IPS DF 4.7 (cell line): ENCODE measurements around the gene HOXC12.

Experiments
- DNase-seq: peaks from one replicate; pipeline ENCODE4 v3.0.0-alpha.2; 2013; ENCODE audit warnings: low spot score; ENCODE audit errors: extremely low read depth

Gene HOXC12

GRCh38 chr12:53954694-53955035 lies at the start of gene HOXC12:
Gene HOXC12 (plus strand): TSS chr12:53954903. CDS start chr12:53954930, 27 bp downstream.
- no peak for DNase-seq

- DNase-seq, result no peak
Observed at GRCh38 chr12:53907103-53907502, 47.6 kb upstream of the HOXC12 start.

GRCh38 chr12:53916788-53917655 lies 37.7 kb upstream of the HOXC12 start:
- no peak for DNase-seq

GRCh38 chr12:53924521-53925405 lies 29.9 kb upstream of the HOXC12 start:
- DNase-seq, result no peak

- DNase-seq, result no peak
Observed at GRCh38 chr12:53927220-53928029, 27.3 kb upstream of the HOXC12 start.

- DNase-seq, result no peak
Observed at GRCh38 chr12:53928054-53928835, 26.5 kb upstream of the HOXC12 start.

- no peak for DNase-seq
Observed at GRCh38 chr12:53929527-53929926, 25.2 kb upstream of the HOXC12 start.

GRCh38 chr12:53930591-53931255 lies 24.0 kb upstream of the HOXC12 start:
- DNase-seq, result no peak

GRCh38 chr12:53931844-53932581 lies 22.7 kb upstream of the HOXC12 start:
- no peak for DNase-seq

GRCh38 chr12:53932915-53933314 lies 21.8 kb upstream of the HOXC12 start:
- DNase-seq, result no peak

- DNase-seq, result no peak
Observed at GRCh38 chr12:53935383-53936341, 19.0 kb upstream of the HOXC12 start.

- no peak for DNase-seq
Observed at GRCh38 chr12:53937099-53937498, 17.6 kb upstream of the HOXC12 start.

- DNase-seq, result no peak
Observed at GRCh38 chr12:53937596-53938325, 16.9 kb upstream of the HOXC12 start.

- peak; percentile 66 for DNase-seq
Observed at GRCh38 chr12:53938326-53939140, 16.2 kb upstream of the HOXC12 start, which contains the start of gene HOXC13. Gene HOXC13 (plus strand): TSS chr12:53938831. CDS start chr12:53938907, 76 bp downstream.

GRCh38 chr12:53939141-53940108 lies 15.3 kb upstream of the HOXC12 start:
- no peak for DNase-seq
